Natural killer cell (primary cell): ENCODE measurements around the gene ACOT4. TPM values are rescaled to one million over a fixed set of nuclear protein-coding genes. Genes with fewer than 3 reads are reported as not detected.
"Not testable (repeated sequence)": the region's sequence is repeated elsewhere in the genome, so short reads cannot be mapped to it uniquely, and the experiment has no call there.

Experiments used
- ATAC-seq, 3 donors: fragments of 150-1000 bp in 2 of 3; fragments of 200-7000 bp in 1 of 3; cut with Tn5 transposase; 1 replicate in 1 of 3; 2 replicates in 2 of 3; pipeline ENCODE4 v1.10.0; 2021; ENCODE audit warnings: mild to moderate bottlenecking in 2 of 3, moderate library complexity in 2 of 3
- DNase-seq, 2 donors: peaks; one replicate each; pipeline versions ENCODE4 v3.0.0 to v3.0.0-alpha.2; 2013 to 2021; ENCODE audit warnings: mixed read lengths in 1 of 2
- H3K27ac ChIP-seq: one replicate; pipeline ENCODE4 v1.5.1; 2013; ENCODE audit warnings: mild to moderate bottlenecking, low read length
- H3K27me3 ChIP-seq: one replicate; pipeline ENCODE4 v1.6.1; 2013; ENCODE audit warnings: low read length; ENCODE audit not compliant: control insufficient read depth, insufficient read depth
- H3K36me3 ChIP-seq: one replicate; pipeline ENCODE4 v1.6.1; 2013; ENCODE audit warnings: low read length; ENCODE audit not compliant: control insufficient read depth, insufficient read depth
- H3K4me1 ChIP-seq: one replicate; pipeline ENCODE4 v1.6.1; 2013; ENCODE audit warnings: low read length; ENCODE audit not compliant: control insufficient read depth, insufficient read depth
- H3K4me3 ChIP-seq: one replicate; pipeline ENCODE4 v1.5.1; 2013; ENCODE audit warnings: low read length
- H3K9me3 ChIP-seq: one replicate; pipeline ENCODE4 v1.6.1; 2013; ENCODE audit warnings: low read length; ENCODE audit not compliant: control insufficient read depth, insufficient read depth
- H3K27ac Mint-ChIP-seq, 2 donors: one replicate each; pipeline ENCODE4 v1.8.0; 2022; ENCODE audit warnings: mild to moderate bottlenecking in 2 of 2, mixed read lengths in 2 of 2, moderate library complexity in 1 of 2
- H3K27me3 Mint-ChIP-seq, 2 donors: one replicate each; pipeline ENCODE4 v1.8.0; 2022; ENCODE audit warnings: low read depth in 2 of 2, mixed read lengths in 2 of 2
- H3K36me3 Mint-ChIP-seq: one replicate; pipeline ENCODE4 v1.8.0; 2022; ENCODE audit warnings: mixed read lengths
- H3K4me1 Mint-ChIP-seq, 2 donors: one replicate each; pipeline ENCODE4 v1.8.0; 2022; ENCODE audit warnings: mixed read lengths in 2 of 2
- H3K4me3 Mint-ChIP-seq: one replicate; pipeline ENCODE4 v1.8.0; 2022; ENCODE audit warnings: mild to moderate bottlenecking, moderate library complexity, mixed read lengths
- H3K9me3 Mint-ChIP-seq, 2 donors: one replicate each; pipeline ENCODE4 v1.8.0; 2022; ENCODE audit warnings: mixed read lengths in 2 of 2
- CTCF ChIP-seq: fragments of 200-600 bp; IDR thresholded peaks from one replicate; pipeline ENCODE4 v1.8.0; 2022; ENCODE audit warnings: antibody characterized with exemption
- WGBS: methylation state at CpG from one replicate; pipeline ENCODE4 v1.1.7; 2013; ENCODE audit warnings: missing lambda C conversion rate; ENCODE audit not compliant: insufficient coverage; 5-methylcytosine and 5-hydroxymethylcytosine counted together
- intact Hi-C: fragments of 100-400 bp; cut with micrococcal nuclease; formaldehyde crosslinking; loops from one replicate; pipeline ENCODE4 v1.14.2; 2022
- total RNA-seq, 4 donors: library from RNA; stranded (reverse); fragments of 120-200 nt in 1 of 4; gene quantifications; one replicate each; pipeline versions ENCODE4 v1.2.3 to v1.2.4, GENCODE V29; 2013 to 2022

ACOT4 gene
- 1 to 10 TPM; 2.3 to 3.0 (median 2.6) TPM for total RNA-seq
- 4.0 TPM for total RNA-seq (2013)

GRCh38 chr14:73591690-73592449 is at the start of gene ACOT4:
Gene ACOT4 (plus strand): TSS chr14:73591873. CDS start chr14:73591960, 87 bp downstream.
- H3K4me3 ChIP-seq: peak within 1 kb of the TSS; percentile 88
- H3K36me3 Mint-ChIP-seq: peaks cover 7% of the 10 kb centered on the region
- no peaks in the 10 kb centered on the region for H3K9me3 Mint-ChIP-seq
- H3K27ac ChIP-seq: peak within 1 kb of the TSS; percentile 78
- intact Hi-C loops: no loop called here
- no peaks in the 10 kb centered on the region for H3K9me3 ChIP-seq
- H3K36me3 ChIP-seq: peaks cover 4% of the 10 kb centered on the region
- H3K4me3 Mint-ChIP-seq: peak within 1 kb of the TSS; percentile 85
- H3K4me1 Mint-ChIP-seq: peaks cover 19% of the 10 kb centered on the region in 2 donors
- whole genome bisulfite sequencing: 2% methylated on average over 89 of the region's 89 CpGs
- no peak for TF ChIP-seq CTCF
- ATAC-seq (peak; percentile 90), DNase-seq (peak; percentile 60 to 84)
- no peaks in the 10 kb centered on the region for H3K27me3 ChIP-seq
- H3K27me3 Mint-ChIP-seq: no peaks in the 10 kb centered on the region
- peaks cover 14% of the 10 kb centered on the region for H3K4me1 ChIP-seq
- H3K27ac Mint-ChIP-seq: peak within 1 kb of the TSS; percentile 41 to 66

GRCh38 chr14:73542961-73543360 is 48.7 kb upstream of the ACOT4 start:
- H3K27ac Mint-ChIP-seq, H3K36me3 ChIP-seq, H3K9me3 Mint-ChIP-seq, H3K27me3 ChIP-seq, H3K4me3 ChIP-seq, DNase-seq, H3K9me3 ChIP-seq, H3K36me3 Mint-ChIP-seq, H3K4me1 Mint-ChIP-seq, H3K27ac ChIP-seq, ATAC-seq, intact Hi-C loops, H3K27me3 Mint-ChIP-seq, H3K4me1 ChIP-seq, H3K4me3 Mint-ChIP-seq: not testable (repeated sequence)
- no CpG with 5 or more reads among the region's 7 CpGs for WGBS

GRCh38 chr14:73545353-73545752 is 46.3 kb upstream of the ACOT4 start:
- H3K27me3 ChIP-seq, H3K27me3 Mint-ChIP-seq, H3K4me1 Mint-ChIP-seq, ATAC-seq, intact Hi-C loops, H3K36me3 ChIP-seq, H3K27ac Mint-ChIP-seq, DNase-seq, H3K9me3 ChIP-seq, H3K4me3 Mint-ChIP-seq, H3K27ac ChIP-seq, H3K9me3 Mint-ChIP-seq, H3K4me1 ChIP-seq, H3K36me3 Mint-ChIP-seq, H3K4me3 ChIP-seq: not testable (repeated sequence)
- no CpG with 5 or more reads among the region's 1 CpG for WGBS

GRCh38 chr14:73549097-73549496 is 42.6 kb upstream of the ACOT4 start:
- H3K27ac Mint-ChIP-seq, H3K27me3 Mint-ChIP-seq, DNase-seq, H3K9me3 ChIP-seq, ATAC-seq, H3K4me1 ChIP-seq, H3K4me3 Mint-ChIP-seq, H3K4me1 Mint-ChIP-seq, H3K36me3 ChIP-seq, H3K36me3 Mint-ChIP-seq, H3K4me3 ChIP-seq, intact Hi-C loops, H3K9me3 Mint-ChIP-seq, H3K27me3 ChIP-seq, H3K27ac ChIP-seq: not testable (repeated sequence)
- WGBS: no CpG with 5 or more reads among the region's 3 CpGs

GRCh38 chr14:73549889-73550524 is 41.7 kb upstream of the ACOT4 start:
- DNase-seq, H3K4me1 ChIP-seq, H3K4me3 ChIP-seq, H3K9me3 Mint-ChIP-seq, H3K27me3 Mint-ChIP-seq, H3K36me3 ChIP-seq, H3K4me3 Mint-ChIP-seq, H3K4me1 Mint-ChIP-seq, H3K27me3 ChIP-seq, H3K36me3 Mint-ChIP-seq, H3K9me3 ChIP-seq, H3K27ac Mint-ChIP-seq, H3K27ac ChIP-seq, intact Hi-C loops, ATAC-seq: not testable (repeated sequence)
- no CpG with 5 or more reads among the region's 6 CpGs for WGBS
